EL (cell line): ENCODE results near the gene PLCL2.

Source experiments
- DNase-seq: peaks from one replicate; pipeline ENCODE4 v3.0.0-alpha.2; 2016

The PLCL2 gene

DNA sequence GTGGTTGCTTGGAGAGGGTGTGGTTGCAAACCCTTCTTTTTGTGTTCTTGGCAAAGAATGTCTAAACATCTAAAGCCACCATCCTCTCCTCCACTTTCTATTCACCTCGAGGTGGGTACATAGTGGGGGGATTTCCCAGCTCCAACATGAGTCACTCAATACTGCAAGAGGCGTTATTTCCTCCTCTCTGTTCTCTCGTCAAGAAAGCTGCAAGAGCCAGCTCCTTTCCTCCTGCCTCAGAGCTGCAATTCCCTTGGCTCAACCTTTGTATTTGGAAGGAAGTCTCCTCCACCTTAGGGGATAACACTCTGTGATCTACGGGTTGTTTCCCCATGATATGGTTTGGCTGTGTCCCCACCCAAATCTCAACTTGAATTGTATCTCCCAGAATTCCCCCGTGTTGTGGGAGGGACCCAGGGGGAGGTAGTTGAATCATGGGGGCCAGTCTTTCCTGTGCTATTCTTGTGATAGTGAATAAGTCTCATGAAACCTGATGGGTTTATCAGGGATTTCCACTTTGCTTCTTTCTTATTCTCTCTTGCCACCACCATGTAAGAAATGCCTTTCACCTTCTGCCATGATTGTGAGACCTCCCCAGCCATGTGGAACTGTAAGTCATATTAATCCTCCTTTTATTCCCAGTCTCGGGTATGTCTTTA, 138.4 kb downstream of the PLCL2 start:
- peak; percentile 25 for DNase-seq

DNA sequence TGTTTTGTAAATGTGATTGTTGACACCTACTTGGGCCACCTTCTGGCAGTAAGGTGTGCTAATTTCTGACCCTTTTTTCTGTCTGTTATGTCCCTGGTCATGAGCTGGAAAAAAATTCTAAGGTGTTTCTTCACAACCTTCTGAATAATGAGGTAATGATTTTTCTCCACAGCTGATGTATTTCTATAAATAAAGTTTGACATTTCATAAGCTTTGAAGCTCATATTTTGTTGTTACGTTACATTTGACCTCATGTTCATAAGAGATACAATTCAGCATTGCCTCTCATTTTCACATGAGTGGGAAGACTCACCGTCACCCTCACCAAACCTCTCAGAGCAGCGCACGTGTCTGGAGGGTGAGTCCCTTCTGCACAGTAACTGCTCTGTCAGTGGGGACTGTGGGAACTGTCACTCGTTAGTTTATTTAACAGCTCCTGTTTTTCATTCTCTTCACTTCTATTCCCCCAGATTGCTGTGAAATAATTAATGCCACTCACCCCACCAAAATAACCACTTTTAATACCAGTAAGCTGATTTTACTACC, 140.9 kb downstream of the PLCL2 start:
- DNase-seq, result no peak

DNA sequence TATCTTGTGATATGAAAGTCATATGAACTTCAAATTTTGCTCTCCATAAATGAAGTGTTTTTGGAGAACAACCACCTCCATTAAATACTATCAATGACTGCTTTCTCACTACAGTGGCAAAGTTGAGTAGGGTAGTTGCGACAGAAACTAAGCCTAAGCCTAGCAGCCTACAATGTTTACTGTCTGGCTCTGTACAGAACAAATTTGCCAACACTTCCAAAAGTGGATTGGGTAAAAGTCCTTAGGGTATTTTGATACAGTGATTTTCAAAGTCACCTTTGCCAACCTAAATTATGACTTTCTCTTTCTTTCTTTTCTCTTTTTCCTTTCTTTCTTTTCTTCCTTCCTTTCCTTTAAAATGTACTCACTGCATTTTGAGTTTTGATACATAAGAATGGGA, 142.6 kb downstream of the PLCL2 start:
- DNase-seq, result no peak

DNA sequence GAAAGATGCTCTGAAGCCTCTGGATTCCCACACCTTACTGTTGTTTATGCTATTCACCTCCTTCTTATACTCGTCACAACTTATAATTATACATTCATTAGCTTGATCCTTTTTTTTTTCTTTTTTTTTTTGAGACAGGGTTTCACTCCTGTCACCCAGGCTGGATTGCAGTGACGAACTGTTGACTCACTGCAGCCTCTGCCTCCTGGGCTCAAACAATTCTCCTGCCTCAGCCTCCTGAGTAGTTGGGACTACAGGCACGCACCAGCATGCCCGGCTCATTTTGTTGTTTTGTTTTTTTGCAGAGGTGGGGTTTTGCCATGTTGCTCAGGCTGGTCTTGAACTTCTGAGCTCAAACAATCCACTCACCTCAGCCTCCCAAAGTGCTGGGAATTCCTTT, 143.6 kb downstream of the PLCL2 start:
- no peak for DNase-seq

DNA sequence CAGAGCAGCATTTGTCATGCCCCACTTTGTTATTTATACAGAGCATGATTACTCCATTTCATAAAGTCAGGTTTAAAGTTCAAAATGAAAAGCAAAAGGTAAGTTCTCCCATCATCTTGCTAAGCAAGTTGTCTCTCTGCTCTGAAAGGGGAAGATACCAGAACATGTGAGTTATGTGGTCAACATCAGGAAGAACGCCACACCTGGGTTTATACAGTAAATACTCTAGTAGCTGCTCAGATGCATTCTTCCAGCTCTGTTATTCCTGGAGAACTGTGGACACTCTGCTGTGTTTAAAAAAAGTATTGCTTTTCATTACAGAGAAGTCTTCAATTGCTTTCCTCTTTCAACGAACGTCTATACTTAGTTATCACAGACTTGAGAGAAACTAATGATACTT, 145.7 kb downstream of the PLCL2 start:
- no peak for DNase-seq

DNA sequence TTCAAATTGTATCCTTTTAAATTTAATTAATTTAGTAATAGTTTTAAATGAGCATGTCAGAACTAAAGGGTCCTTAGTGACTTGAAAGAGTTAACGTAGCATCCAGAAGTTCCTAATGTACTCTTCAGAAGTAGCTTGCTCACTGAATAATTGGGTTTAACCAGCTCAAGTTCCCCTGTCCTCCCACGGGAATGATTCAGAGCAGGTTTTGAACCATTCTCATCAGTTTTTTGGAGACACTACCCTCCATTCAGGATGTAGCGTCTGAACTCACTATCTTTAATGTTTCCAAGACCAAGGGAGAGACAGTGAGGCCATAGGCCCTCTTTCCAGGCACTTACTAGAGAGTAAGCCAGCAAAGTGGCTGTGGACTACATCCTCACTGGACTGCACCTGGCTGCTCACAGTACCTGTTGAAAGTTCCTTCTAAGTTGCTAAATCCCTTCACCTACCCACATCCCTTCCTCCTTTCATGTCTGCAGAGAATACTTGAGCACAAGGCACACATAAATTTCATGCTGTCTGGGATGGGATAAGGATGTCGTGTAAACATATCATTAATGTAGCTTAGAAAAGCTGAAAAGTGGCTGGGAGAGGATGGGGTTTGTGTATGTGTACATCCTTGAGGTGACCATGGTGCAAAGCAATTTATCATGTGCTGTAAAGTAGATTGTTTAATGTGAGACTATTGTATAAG, 146.3 kb downstream of the PLCL2 start:
- DNase-seq, result no peak

DNA sequence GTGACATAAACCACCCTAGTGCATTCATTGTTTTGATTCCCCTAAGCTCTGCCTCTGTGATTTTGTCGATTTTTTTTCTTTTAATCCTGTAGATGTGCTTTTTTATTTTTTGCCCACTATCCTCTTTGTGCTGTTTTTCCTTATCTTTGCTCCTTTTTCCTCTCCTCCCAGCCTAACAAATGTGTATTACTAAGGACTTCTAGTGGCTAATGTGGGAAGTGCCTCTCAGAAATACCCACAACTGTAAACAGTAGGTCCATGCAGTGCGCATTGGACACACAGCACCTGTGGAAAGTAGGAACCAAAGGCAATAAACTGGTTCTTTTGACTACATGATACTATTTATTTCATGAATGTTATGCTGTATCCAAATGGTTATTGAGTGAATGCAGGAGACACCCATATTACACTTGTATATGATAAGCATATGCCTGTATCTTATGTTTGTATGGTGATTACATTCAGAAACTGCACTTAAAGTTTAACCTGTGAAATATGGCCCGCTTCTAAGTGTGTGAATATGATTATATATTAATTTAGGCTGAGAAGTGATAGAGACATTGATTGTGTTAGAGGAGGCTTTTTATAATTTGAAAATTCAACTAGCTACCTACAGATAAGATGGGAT, 147.8 kb downstream of the PLCL2 start:
- peak; percentile 15 for DNase-seq

DNA sequence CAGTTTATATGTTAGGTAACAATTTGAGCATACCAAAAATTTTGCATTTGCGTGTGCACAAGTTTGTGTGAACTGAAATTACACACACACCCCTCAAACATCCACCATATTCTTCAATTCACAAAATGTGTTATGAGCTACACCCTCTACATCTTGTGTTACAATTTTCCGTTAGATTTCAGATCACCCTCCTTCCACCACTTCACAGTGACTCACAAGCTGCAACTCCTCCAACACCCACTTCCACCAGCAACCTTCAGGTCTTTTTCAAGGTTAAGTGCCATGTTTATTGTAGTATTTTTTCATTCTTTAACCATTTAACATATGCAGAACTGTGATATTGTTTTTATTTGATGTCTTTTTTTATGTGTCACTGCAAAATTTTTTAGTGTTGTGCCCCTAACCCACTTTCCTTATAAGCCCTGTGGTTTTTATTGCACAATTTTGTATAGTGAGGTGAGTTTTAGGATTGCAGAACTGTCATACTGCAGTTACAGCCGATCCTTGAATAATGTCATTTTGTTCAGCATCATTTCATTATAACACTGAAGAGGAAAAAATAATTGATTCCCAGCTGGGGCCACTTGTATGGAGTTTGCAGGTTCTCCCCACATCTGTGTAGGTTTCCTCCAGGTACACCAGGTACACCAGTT, 148.9 kb downstream of the PLCL2 start:
- DNase-seq, result no peak

DNA sequence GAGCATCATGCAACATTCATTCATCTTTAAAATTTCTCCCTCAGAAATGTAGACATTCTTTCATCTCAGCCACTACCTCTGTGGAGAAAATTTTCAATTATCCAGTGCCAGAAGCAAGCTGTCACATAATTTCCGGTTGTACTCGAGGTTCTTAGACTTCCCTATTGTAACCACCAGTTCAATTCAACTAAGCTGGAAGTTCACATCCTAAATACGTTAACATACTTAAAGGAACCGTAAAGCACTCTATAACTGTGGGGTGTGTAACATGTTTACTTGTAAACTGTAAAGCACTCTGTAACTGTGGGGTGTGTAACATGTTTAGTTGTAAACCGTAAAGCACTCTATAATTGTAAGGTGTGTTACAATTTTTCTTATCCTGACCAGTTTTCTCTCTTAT, 150.3 kb downstream of the PLCL2 start:
- DNase-seq, result no peak

DNA sequence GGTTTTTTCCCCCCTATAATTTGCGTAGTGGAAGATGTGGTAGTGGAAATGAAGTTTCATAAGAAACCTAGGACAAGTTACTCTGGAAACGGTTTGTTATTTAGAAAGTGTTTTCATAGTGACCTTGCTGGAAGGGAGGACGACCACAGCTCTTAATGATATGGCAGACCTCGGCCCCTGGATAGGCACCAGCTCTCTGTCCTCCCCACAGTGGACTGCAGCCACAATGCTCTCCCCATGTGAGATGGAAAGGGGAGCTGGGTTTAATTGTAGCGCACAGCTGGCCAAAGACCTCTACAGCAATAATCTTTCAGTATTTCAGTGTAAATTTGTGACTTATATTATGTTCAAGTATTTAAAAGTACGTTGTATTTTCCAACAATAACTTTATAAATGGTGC, 151.2 kb downstream of the PLCL2 start:
- no peak for DNase-seq

DNA sequence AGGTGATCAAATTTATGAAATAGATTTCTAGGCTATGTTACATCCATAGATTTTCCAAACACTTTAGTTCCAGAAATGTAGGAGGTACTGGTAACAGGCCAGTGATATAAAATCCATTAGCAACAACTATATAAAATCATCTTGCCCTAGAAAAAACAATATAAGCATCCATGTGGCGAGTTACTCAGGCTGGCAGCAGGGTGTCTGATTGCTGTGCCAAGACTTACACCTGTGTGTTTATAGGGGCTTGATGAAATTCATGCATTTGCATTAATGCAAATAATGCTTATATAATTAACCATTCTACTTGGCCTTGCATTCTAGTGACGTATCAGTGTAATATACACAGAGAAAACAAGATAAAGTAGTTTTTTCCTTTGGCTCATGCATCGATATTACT, 153.4 kb downstream of the PLCL2 start:
- DNase-seq, result no peak

DNA sequence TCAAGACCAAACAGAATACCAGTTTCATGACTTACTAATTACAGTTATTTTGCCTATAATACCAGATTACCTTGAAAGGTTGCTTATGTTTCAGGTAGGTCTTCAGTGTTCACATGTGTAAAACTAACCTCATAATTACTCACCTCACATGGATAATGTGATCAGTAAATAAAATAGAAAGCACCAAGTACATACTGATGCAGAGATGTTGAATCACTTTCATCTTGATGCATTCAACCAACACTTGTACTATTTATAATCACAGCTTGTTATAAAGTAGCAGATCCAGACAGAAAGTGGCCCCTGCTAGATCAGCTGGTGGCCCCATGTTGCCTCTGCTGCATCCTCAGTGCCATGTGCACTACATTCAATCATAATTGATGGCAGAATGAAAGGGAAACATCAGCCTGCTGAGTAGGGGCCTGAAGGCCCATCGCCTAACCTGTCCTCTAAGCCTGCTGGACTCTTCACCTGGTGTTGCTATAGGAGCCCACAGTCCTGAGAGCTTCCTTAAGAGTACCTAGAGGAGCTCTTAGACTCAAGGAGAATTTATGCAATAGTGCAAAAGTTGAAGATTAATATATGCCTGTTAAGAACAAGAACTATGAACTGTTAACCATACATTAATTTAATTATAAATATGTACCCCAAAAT, 154.3 kb downstream of the PLCL2 start:
- no peak for DNase-seq

DNA sequence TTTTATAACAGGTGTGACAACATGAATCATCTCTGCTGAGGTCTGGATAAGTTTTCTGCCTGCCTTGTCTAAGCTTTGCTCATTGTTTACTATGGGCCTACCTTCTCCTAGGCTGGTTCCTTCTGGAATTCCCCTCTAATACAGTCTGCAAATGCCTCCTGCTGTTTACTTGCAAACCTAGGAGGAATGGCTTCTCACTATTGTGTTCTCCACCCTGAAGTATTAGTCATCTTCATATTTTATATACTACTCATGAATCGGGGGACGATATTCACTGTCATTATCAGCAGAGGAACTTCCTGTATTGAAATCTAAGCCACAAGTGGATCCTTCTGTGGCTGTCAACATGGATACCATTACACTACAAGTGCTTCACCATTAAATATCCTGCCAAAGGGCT, 154.8 kb downstream of the PLCL2 start:
- DNase-seq, result peak; percentile 92

DNA sequence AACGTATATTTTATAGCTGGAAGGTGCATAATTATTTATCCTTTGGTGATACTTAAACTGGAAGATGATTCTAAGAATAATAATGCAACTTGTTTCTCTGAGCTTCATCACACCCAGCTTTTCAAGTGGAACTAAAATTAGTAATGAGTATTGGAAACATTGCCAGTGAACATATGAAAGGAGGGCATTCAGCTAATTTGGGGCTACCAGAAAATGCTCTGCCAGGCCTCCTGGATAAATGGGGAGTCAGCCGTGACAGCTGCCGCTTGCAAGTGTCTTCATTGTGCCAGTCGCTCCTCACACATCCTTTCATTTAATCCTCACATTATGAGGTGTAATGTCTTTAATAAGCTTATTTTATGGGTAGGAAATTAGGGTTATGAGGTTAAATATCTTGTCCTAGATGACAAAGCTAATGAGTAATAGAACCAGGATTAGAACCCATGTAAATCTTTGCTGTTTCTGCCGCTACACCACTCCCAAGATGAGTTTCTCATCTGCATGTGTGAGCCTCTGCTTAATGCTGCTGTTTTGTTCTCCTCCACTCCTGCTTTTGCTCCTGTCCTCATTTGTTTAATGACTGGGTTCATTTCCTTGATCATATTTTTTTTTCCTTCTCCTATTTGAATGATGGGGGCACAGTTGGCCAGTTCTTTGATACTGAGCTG, 155.7 kb downstream of the PLCL2 start:
- DNase-seq, result no peak

DNA sequence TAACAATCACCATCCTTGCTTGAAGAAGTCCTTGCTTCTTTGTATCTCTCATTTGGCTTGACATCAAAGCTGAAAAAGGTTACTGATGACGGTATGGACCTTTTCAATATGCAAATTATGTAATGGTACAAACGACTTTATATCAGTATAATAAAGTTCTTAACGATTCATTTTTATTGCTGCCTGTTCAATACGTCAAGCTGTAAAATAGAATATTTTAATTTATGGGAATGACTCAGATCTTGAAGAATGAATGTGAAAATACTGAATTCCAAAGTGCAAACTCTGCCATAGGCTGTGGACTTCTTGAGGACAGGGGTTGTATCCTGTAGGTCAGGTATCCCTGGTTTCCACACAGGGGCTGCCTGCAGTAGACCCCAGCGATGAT, 156.2 kb downstream of the PLCL2 start:
- DNase-seq, result peak; percentile 53

DNA sequence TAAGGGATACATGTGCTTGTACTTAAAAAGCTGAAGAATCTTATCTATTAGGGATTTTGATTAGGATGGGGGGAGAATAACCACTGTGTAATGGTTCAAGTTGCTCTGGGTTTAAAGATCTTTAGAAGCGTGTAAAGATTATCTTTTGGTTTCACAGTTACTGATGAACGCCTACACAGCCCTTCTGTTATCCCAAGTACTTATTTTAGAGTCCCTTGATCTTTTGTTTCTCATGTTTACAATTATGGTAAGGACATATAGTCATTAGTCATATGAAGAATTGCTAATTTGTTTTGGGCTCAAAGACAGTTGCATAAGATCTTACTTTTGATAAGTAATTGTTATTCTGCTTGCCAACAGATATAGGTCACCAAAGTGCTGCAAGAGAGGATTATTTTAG, 160.1 kb downstream of the PLCL2 start:
- no peak for DNase-seq

DNA sequence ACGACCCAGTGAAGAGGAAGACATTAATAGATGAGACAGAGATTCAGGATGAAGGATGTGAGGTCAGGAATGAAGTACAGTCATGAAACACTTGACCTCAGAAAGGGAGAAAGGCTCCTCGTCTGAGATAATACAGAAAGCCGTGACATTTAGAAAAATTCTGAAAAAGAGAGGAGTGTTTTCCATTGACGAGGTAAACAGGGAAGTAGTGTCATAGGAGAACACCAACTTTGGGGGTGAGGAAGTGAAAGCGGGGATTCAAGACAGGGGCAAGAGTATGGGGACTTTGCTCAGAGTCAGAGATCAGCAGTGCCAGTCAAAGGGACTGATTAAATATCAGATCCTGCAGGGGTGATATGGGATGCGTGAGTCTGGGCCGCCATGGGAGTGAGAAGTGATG, 160.9 kb downstream of the PLCL2 start:
- DNase-seq, result no peak

DNA sequence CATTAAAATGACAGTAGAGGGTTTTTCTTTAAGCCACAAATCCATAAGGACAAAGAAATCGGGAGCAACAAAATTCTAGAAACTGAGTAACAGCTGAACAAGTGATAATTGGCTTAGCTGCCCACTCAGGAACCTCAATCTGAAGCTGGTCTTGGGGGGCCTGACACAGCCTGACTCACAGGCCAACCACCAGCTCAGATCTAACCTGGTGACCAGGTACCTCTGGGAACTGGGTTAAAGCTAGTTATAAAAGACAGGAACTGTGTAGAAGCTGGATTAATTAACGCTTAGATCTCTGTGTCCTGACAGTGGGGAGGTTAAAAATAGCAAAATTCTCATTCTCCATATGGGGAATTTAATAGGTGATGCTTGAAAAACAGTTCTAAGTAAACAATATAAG, 161.9 kb downstream of the PLCL2 start:
- no peak for DNase-seq

DNA sequence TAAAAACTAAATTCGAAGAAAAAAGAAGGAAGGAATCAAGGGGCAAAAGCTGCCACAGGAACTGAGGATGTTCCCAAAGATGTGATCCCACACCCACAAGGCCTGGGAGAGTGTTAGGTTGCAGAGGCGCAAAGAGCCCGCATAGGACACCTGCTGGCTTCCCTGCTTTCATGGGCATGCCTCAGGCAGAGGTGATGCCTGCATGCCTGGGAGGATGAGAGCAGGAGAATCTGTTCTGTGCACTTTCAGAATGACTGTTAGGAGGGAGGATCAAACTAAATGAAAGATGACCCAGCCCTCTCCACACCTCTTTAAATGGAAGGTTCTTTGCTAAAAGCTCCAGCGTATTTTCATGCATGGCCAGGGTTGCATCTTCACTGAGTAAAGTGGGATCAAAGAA, 162.4 kb downstream of the PLCL2 start:
- no peak for DNase-seq

DNA sequence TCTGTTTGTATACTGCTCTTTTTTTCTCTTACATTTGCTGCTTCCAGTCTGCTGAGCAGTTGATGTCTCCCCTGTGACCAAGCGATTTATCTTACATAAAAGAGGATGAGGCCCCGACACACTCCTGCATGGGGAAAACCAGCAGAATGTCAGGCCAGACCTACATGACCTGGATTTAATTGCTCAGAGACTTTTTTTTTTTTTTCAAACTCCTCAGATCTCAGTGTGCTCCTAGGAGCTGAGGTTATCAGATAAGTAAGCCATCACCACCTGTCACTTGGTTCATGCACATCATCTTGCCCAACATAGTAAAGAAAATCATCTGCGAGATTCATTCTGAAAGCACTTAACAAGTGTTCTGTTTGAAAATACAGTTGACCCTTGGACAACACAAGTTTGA, 163.1 kb downstream of the PLCL2 start:
- no peak for DNase-seq

DNA sequence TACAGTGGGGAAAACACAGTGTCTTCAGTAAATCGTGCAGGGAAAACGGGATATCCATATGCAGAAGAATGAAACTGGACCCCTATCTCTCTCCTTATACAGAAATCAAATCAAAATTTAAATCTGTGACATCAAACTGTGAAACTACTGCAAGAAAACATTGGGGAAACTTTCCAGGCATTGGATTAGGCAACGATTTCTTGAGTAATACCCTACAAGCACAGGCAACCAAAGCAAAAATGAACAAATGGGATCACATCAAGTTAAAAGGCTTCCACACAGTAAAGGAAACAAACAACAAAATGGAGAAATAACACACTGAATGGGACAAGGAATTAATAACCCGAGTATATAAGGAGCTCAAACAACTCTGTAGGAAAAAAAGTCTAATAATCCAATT, 165.3 kb downstream of the PLCL2 start:
- DNase-seq, result no peak

DNA sequence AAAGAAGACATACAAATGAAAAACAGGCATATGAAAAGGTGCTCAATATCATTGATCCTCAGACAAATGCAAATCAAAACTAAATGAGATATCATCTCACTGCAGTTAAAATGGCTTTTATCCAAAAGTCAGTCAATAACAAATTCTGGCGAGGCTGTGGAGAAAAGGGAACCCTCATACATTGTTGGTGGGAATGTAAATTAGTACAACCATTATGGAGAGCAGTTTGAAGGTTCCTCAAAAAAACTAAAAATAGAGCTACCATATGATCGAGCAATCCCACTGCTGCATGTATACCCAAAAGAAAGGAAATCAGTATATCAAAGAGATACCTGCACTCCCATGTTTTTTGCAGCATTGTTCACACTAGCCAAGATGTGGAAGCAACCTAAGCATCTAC, 165.8 kb downstream of the PLCL2 start:
- no peak for DNase-seq

DNA sequence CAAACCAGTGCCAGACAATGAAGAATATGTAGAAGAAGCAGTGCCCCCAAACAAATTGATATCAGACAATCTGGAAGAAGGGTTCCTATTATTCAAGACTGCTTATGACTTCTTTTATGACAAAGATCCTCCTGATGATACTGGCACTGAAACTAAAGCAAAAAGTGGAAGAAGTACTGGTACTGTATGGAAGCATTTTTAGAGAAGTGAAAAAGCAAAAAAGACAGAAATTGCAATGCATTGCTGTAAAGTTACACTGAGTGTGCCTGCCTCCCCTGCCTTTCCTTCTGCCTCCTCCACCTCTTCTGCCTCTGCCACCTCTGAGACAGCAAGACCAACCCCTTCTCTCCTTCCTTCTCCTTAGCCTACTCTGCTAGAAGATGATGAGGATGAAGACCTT, 167.6 kb downstream of the PLCL2 start:
- no peak for DNase-seq
